Heart left ventricle (tissue), 13 donors: ENCODE results near the gene MSI2.

Source experiments
- POLR2A ChIP-seq, 2 donors: fragments of 450-650 bp; IDR thresholded peaks; one replicate each; pipeline ENCODE4 v1.6.1; 2017; ENCODE audit warnings: antibody characterized with exemption in 2 of 2, mild to moderate bottlenecking in 2 of 2, moderate library complexity in 2 of 2
- TF ChIP-seq, protein P1 (sequence below), 12 donors: fragments of 200-600 bp; sonication (generic) in 4 of 12; IDR thresholded peaks; one replicate each; pipeline versions ENCODE4 v1.5.0 to v1.8.0; 2018 to 2022; ENCODE audit warnings: antibody characterized with exemption in 12 of 12, mild to moderate bottlenecking in 5 of 12
- donor health status: ischemic (EF 13 %, LVEDD 7.1; RV severe dilation, severe dysfunction).
- donor health status: DM: no; HTN: yes; CAD: no.
- donor health status: DM: no; HTN: no; CAD: no.
- donor health status: ischemic (EF 25% LVEDD 6.9; RV normal size, moderate dysfunction).
- donor health status: ischemic (EF 25% LVEDD 5.7; RV mildly dilated, moderate dysfunction).
- donor health status: ischemic (EF 35%, LVEDD 5.7; RV mildly dilated, moderate dysfunction).
- donor health status: nonischemic (EF 11% LVEDD 7.7; RV severe dilation, severe dysfunction).
- donor health status: DM: yes; HTN: yes; CAD: no.
- donor health status: PGD.
- donor health status: ischemic (EF 29% LVEDD 5.4; RV normal size, mild dysfunction).
- donor health status: nonischemic (EF 23%, LVEDD 6.1; RV moderate dilation, normal function).

DNA sequence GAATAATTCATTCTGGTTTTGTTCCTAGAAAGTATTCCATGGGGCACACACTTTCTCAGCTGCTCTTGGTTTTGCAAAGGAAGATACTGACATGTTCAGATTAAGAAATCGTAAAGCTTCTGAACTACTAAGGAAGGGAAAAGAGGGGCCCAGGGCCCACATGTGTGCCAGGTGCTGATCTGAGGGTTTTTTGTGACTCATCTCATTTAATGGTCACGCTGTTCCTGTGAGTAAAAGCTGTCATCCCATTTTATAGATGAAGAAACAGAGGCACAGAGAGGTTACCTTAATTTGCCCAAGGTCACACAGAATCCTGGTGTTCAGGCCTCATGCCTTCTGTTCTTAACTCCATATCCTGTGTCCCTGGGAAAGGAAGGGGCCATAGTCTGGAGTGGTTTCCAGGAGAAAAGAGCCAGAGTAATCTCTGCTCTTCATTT, 113.2 kb downstream of the MSI2 start:
- TF ChIP-seq, protein P1, sequence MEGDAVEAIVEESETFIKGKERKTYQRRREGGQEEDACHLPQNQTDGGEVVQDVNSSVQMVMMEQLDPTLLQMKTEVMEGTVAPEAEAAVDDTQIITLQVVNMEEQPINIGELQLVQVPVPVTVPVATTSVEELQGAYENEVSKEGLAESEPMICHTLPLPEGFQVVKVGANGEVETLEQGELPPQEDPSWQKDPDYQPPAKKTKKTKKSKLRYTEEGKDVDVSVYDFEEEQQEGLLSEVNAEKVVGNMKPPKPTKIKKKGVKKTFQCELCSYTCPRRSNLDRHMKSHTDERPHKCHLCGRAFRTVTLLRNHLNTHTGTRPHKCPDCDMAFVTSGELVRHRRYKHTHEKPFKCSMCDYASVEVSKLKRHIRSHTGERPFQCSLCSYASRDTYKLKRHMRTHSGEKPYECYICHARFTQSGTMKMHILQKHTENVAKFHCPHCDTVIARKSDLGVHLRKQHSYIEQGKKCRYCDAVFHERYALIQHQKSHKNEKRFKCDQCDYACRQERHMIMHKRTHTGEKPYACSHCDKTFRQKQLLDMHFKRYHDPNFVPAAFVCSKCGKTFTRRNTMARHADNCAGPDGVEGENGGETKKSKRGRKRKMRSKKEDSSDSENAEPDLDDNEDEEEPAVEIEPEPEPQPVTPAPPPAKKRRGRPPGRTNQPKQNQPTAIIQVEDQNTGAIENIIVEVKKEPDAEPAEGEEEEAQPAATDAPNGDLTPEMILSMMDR (IDR thresholded peaks at IDR 0.05): no peak
- TF ChIP-seq POLR2A (IDR thresholded peaks at IDR 0.05): no peak
